OCI-LY1 (cell line): Measurements from ENCODE around the gene TSNAXIP1.

Source experiments
- H2AFZ ChIP-seq: fragments of 200-600 bp; sonication (generic), shearing (Covaris generic); 2 replicates; pipeline ENCODE4 v1.6.0; 2014; ENCODE audit warnings: antibody characterized with exemption, mild to moderate bottlenecking, low read length
- H3F3A ChIP-seq: fragments of 200-600 bp; sonication (generic), shearing (Covaris generic); 2 replicates; pipeline ENCODE4 v1.6.0; 2014; ENCODE audit warnings: mild to moderate bottlenecking, antibody characterized with exemption, low read length, moderate library complexity; ENCODE audit not compliant: insufficient read depth
- H3K27ac ChIP-seq: fragments of 200-600 bp; sonication (generic); 2 replicates; pipeline ENCODE4 v1.5.1; 2014; ENCODE audit warnings: low read length, mixed run types, mild to moderate bottlenecking, low read depth; ENCODE audit not compliant: poor library complexity, severe bottlenecking
- H3K27me3 ChIP-seq: fragments of 200-600 bp; sonication (generic); 2 replicates; pipeline ENCODE4 v1.6.0; 2014; ENCODE audit warnings: antibody characterized with exemption, mild to moderate bottlenecking, low read length, moderate library complexity; ENCODE audit not compliant: insufficient read depth
- H3K36me3 ChIP-seq: fragments of 200-600 bp; sonication (generic); 2 replicates; pipeline ENCODE4 v1.6.1; 2014; ENCODE audit warnings: mild to moderate bottlenecking, antibody characterized with exemption, low read length, moderate library complexity, mixed read lengths; ENCODE audit not compliant: insufficient read depth
- H3K4me1 ChIP-seq: fragments of 200-600 bp; sonication (generic); 2 replicates; pipeline ENCODE4 v1.5.1; 2014; ENCODE audit warnings: mild to moderate bottlenecking, low read length, moderate library complexity; ENCODE audit not compliant: insufficient read depth, severe bottlenecking
- H3K4me2 ChIP-seq: fragments of 200-600 bp; sonication (generic), shearing (Covaris generic); 2 replicates; pipeline ENCODE4 v1.6.1; 2014; ENCODE audit warnings: low read length
- H3K4me3 ChIP-seq: fragments of 200-600 bp; sonication (generic); 2 replicates; pipeline ENCODE4 v1.5.1; 2014; ENCODE audit warnings: low read length, low read depth, mild to moderate bottlenecking, mixed read lengths; ENCODE audit not compliant: poor library complexity, severe bottlenecking
- H3K79me2 ChIP-seq: fragments of 200-600 bp; shearing (Covaris generic); 2 replicates; pipeline ENCODE4 v1.6.1; 2016; ENCODE audit warnings: mixed run types, low read length, mixed read lengths; ENCODE audit not compliant: insufficient read depth
- H3K9ac ChIP-seq: fragments of 200-600 bp; sonication (generic), shearing (Covaris generic); 2 replicates; pipeline ENCODE4 v1.6.1; 2014; ENCODE audit warnings: mild to moderate bottlenecking, low read length, mixed read lengths
- H3K9me2 ChIP-seq: fragments of 200-600 bp; sonication (generic), shearing (Covaris generic); 2 replicates; pipeline ENCODE4 v1.6.1; 2014; ENCODE audit warnings: low read depth, mild to moderate bottlenecking, low read length, mixed read lengths
- H3K9me3 ChIP-seq: fragments of 200-600 bp; shearing (Covaris generic); 2 replicates; pipeline ENCODE4 v1.6.1; 2014; ENCODE audit warnings: low read length, mixed read lengths
- H4K20me1 ChIP-seq: fragments of 200-600 bp; sonication (generic), shearing (Covaris generic); 2 replicates; pipeline ENCODE4 v1.6.0; 2016; ENCODE audit warnings: mild to moderate bottlenecking, low read length; ENCODE audit not compliant: insufficient read depth
- CTCF ChIP-seq: fragments of 200-600 bp; sonication (generic), shearing (Covaris generic); IDR thresholded peaks from 2 replicates; pipeline ENCODE4 v1.5.1; 2017; ENCODE audit warnings: mild to moderate bottlenecking, antibody characterized with exemption, low read length, moderate library complexity, mixed read lengths
- EZH2 ChIP-seq: fragments of 200-600 bp; sonication (generic), shearing (Covaris generic); IDR thresholded peaks from 2 replicates; pipeline ENCODE4 v1.8.0; 2017; ENCODE audit warnings: borderline replicate concordance, mixed run types, mild to moderate bottlenecking, antibody characterized with exemption, low read length, moderate library complexity, mixed read lengths

Gene TSNAXIP1

DNA sequence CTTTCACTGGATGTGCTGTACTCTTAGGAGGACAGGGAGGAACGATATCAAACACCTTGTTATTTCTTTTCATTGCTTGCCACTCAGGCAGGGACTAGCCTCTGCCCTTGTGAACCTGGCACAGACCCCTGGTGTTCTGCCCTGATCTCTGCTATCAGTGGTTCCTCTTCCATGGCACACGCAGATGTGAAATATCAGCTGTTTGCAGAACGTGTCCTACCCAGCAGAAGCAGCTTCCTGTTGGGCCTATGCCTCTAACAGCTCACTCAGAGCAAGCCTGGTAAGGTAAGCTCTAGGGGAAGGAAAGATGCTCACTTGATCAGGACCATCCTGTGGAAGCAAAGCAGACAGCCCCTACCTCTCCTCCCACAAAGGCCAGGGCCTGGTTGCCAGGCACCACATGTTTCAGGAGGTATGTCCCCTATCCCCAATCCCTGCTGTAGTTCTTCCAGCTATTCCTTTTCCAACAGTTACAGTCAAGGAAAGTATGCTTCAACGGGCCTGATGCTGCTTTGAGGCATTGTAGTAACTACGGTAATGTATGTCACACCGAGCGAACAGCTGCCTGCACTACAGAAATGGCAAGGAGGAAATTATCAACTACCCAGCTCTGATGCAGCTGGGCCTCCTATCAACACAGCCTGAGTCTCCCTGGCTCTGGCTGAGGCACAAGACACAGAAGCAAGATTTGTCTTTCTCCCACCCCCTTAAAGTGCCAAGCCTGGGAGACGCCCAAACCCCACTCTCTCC, 46.3 kb upstream of the TSNAXIP1 start:
- H2AFZ ChIP-seq, result no peak overlapping the region
- H4K20me1 ChIP-seq, result no peaks in the 10 kb centered on the region
- no peak overlapping the region; the same call in 1 of the 2 replicates for H3K9ac ChIP-seq
- no peaks in the 10 kb centered on the region for H3K9me2 ChIP-seq
- H3K4me2 ChIP-seq, result peak overlapping the region; percentile 5; the same call in 1 of the 2 replicates
- peaks cover 16% of the 10 kb centered on the region for H3K4me1 ChIP-seq
- H3K9me3 ChIP-seq, result no peaks in the 10 kb centered on the region
- no peaks in the 10 kb centered on the region for H3K79me2 ChIP-seq
- no peak for TF ChIP-seq EZH2
- TF ChIP-seq CTCF, result no peak
- no peaks in the 10 kb centered on the region for H3F3A ChIP-seq
- H3K36me3 ChIP-seq, result no peaks in the 10 kb centered on the region
- peak overlapping the region; percentile 53 for H3K27ac ChIP-seq
- H3K27me3 ChIP-seq, result no peaks in the 10 kb centered on the region
- H3K4me3 ChIP-seq, result no peak overlapping the region

GRCh38 chr16:67760956-67761230, 45.8 kb upstream of the TSNAXIP1 start:
- Histone ChIP-seq H3K9me2 (no peaks in the 10 kb centered on the region), H3K27me3 (no peaks in the 10 kb centered on the region), H3K36me3 (no peaks in the 10 kb centered on the region), H3K4me2 (no peak overlapping the region), H3K79me2 (no peaks in the 10 kb centered on the region), H2AFZ (no peak overlapping the region), H4K20me1 (no peaks in the 10 kb centered on the region), H3K9ac (no peak overlapping the region), H3K4me3 (no peak overlapping the region), H3K4me1 (peaks cover 13% of the 10 kb centered on the region), H3F3A (no peaks in the 10 kb centered on the region), H3K9me3 (no peaks in the 10 kb centered on the region), H3K27ac (peak overlapping the region; percentile 53)
- TF ChIP-seq EZH2 (no peak), CTCF (no peak)

DNA sequence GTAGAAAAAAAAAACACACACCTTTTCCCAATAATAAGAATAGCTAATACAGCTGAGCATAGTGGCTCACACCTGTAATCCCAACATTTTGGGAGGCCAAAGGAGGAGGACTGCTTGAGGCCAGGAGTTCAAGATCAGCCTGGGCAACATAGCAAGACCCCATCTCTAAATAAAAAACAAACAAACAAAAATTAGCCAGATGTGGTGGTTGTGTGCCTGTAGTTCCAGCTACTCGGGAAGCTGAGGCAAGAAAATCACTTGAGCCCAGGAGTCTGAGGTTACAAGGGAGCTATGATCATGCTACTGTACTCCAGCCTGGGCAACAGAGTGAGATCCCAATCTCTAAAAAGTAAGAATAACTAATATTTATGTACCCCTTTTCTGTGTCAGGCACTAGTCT, 44.8 kb upstream of the TSNAXIP1 start:
- Histone ChIP-seq H3K27ac (no peak overlapping the region), H3K79me2 (no peaks in the 10 kb centered on the region), H3K36me3 (no peaks in the 10 kb centered on the region; the same call in 1 of the 2 replicates), H3K27me3 (no peaks in the 10 kb centered on the region), H3K9ac (no peak overlapping the region), H3F3A (no peaks in the 10 kb centered on the region), H3K4me1 (peaks cover 12% of the 10 kb centered on the region), H3K9me3 (no peaks in the 10 kb centered on the region), H2AFZ (no peak overlapping the region), H3K4me3 (no peak overlapping the region), H3K4me2 (no peak overlapping the region), H4K20me1 (no peaks in the 10 kb centered on the region), H3K9me2 (no peaks in the 10 kb centered on the region)
- no peak for TF ChIP-seq EZH2
- no peak for TF ChIP-seq CTCF
